Activated naive CD8-positive, alpha-beta T cell (primary cell): Measurements from ENCODE around the gene STX8.

Experiments used
- H3K27ac Mint-ChIP-seq: one replicate; pipeline ENCODE4 v1.8.0; 2021; ENCODE audit warnings: mixed read lengths
- H3K27me3 Mint-ChIP-seq: one replicate; pipeline ENCODE4 v1.8.0; 2021; ENCODE audit warnings: mixed read lengths
- H3K36me3 Mint-ChIP-seq: one replicate; pipeline ENCODE4 v1.8.0; 2021; ENCODE audit warnings: mixed read lengths
- H3K4me1 Mint-ChIP-seq: one replicate; pipeline ENCODE4 v1.8.0; 2021; ENCODE audit warnings: low read depth, mixed read lengths
- H3K4me3 Mint-ChIP-seq: one replicate; pipeline ENCODE4 v1.8.0; 2021; ENCODE audit warnings: mild to moderate bottlenecking, mixed read lengths
- H3K9me3 Mint-ChIP-seq: one replicate; pipeline ENCODE4 v1.8.0; 2021; ENCODE audit warnings: low read depth, mixed read lengths

Gene STX8

GRCh38 chr17:9212376-9213302 is 363.0 kb downstream of the STX8 start:
- Mint-ChIP-seq H3K27me3 (peaks cover 1% of the 10 kb centered on the region), H3K27ac (no peak overlapping the region), H3K36me3 (peaks cover 8% of the 10 kb centered on the region), H3K4me3 (no peak overlapping the region), H3K9me3 (peaks cover 18% of the 10 kb centered on the region), H3K4me1 (no peaks in the 10 kb centered on the region)

- H3K27me3 Mint-ChIP-seq = no peaks in the 10 kb centered on the region
- no peak overlapping the region for H3K4me3 Mint-ChIP-seq
- H3K4me1 Mint-ChIP-seq = no peaks in the 10 kb centered on the region
- H3K9me3 Mint-ChIP-seq = peaks cover 11% of the 10 kb centered on the region
- no peak overlapping the region for H3K27ac Mint-ChIP-seq
- H3K36me3 Mint-ChIP-seq = peaks cover 5% of the 10 kb centered on the region
These were observed 364.4 kb downstream of the STX8 start for GRCh38 chr17:9211133-9211765.

- no peak overlapping the region for H3K27ac Mint-ChIP-seq
- H3K36me3 Mint-ChIP-seq = no peaks in the 10 kb centered on the region
- no peaks in the 10 kb centered on the region for H3K9me3 Mint-ChIP-seq
- no peaks in the 10 kb centered on the region for H3K27me3 Mint-ChIP-seq
- no peaks in the 10 kb centered on the region for H3K4me1 Mint-ChIP-seq
- no peak overlapping the region for H3K4me3 Mint-ChIP-seq
These were observed 365.7 kb downstream of the STX8 start for GRCh38 chr17:9209781-9210370.

DNA sequence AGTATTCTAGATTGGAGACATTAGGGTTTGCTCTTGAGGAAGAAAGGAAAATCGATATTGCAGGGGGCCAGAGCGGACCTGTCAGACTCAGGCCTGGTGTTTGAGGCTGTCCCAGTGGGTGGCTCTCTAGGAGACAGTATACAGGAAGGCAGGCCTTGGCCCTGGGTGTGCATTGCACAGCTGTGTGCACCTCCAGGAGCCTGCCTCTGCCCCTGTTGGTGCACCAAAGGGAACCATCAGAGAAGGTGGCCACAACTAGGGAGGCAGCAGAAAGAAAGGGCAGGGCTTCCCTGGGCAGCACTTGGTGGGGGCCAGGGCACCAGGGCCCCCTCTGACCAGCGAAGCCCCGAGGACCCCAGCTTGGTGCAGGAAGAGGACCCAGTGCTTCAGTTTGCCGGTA is 366.3 kb downstream of the STX8 start:
- no peak overlapping the region for H3K27ac Mint-ChIP-seq
- H3K4me3 Mint-ChIP-seq = no peak overlapping the region
- no peaks in the 10 kb centered on the region for H3K36me3 Mint-ChIP-seq

DNA sequence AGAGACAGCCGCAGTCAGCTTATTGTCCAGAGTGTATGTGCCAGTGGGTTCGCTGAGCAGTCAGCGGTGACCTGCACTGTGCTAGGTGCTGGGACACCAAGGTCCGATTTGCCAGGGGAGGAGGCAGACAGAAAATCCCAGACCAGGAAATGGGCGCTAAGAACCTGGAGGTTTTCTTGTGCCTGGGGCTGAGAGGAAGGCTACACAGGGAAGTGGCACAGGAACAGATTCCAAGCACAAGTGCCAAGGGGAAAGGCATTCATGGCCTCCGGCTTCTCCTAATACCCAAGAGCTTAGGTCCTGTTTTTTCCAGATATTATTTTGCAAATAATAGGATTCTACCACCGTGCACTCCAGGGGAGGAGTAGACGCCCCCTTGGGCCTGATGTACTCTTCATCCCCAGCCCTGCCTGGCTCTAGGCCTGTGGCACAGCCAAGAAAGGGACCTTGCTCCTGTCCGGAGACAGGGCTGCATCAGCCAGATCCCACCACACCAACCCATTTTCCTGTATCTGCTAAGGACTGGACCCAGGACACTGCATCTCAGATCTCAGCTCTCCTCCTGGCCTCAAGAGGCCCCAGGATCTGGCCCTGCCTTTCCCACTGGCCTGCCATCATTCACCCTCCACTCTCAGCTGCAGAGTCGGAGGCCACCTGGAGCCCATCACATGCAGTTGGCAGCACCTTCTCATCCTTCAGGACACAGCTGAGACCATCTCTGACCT is 367.1 kb downstream of the STX8 start:
- Mint-ChIP-seq H3K27me3 (no peaks in the 10 kb centered on the region), H3K9me3 (no peaks in the 10 kb centered on the region), H3K4me3 (no peak overlapping the region), H3K27ac (no peak overlapping the region), H3K4me1 (no peaks in the 10 kb centered on the region), H3K36me3 (no peaks in the 10 kb centered on the region)

More for the DNA sequence above, 366.3 kb downstream of the STX8 start:
- Mint-ChIP-seq H3K4me1 (no peaks in the 10 kb centered on the region), H3K27me3 (no peaks in the 10 kb centered on the region), H3K9me3 (no peaks in the 10 kb centered on the region)

GRCh38 chr17:9206741-9207332 is 368.8 kb downstream of the STX8 start:
- H3K27ac Mint-ChIP-seq = no peak overlapping the region
- H3K36me3 Mint-ChIP-seq = no peaks in the 10 kb centered on the region
- H3K4me1 Mint-ChIP-seq = no peaks in the 10 kb centered on the region
- no peaks in the 10 kb centered on the region for H3K9me3 Mint-ChIP-seq
- no peaks in the 10 kb centered on the region for H3K27me3 Mint-ChIP-seq
- no peak overlapping the region for H3K4me3 Mint-ChIP-seq

- Mint-ChIP-seq H3K9me3 (no peaks in the 10 kb centered on the region), H3K4me3 (no peak overlapping the region), H3K27ac (no peak overlapping the region), H3K4me1 (no peaks in the 10 kb centered on the region), H3K36me3 (no peaks in the 10 kb centered on the region), H3K27me3 (peaks cover 2% of the 10 kb centered on the region)
These were observed 369.3 kb downstream of the STX8 start for GRCh38 chr17:9206410-9206703.

- H3K9me3 Mint-ChIP-seq = no peaks in the 10 kb centered on the region
- no peak overlapping the region for H3K4me3 Mint-ChIP-seq
- H3K4me1 Mint-ChIP-seq = no peaks in the 10 kb centered on the region
- H3K27ac Mint-ChIP-seq = no peak overlapping the region
- H3K36me3 Mint-ChIP-seq = no peaks in the 10 kb centered on the region
- H3K27me3 Mint-ChIP-seq = peaks cover 2% of the 10 kb centered on the region
These were observed 369.9 kb downstream of the STX8 start for GRCh38 chr17:9205520-9206409.

DNA sequence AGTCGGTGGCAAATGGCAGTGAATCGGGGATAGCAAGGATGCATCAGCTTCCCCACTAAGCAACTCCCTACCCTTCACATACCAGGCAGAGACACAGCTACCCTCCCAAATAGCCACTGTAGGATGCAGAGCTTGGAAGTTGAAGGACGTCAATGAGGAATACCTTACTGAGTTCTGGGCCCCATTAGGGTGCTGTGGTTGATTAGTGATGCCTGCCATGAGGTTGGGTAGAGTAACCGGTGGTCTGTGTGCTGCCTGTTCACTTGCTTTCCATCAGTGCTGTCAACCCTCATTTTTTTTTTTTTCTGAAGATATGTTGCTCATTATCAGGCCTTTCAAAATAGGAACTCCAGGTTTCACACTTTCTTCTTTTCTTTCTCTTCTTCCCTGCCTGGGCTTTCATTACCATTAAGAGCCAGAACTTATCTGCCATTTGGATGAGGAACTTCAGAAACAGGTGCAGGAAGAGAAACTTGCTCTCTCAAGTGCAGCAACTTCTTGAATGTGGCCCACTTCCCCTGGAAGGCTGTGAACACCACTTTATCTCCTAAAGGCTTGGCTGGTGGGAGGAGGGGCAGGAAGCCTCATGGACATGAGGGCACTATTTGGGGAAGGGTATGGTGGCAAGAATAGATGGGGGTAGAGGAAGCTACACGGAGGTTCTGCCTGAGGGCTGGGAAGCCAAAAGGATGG is 370.8 kb downstream of the STX8 start:
- H3K4me1 Mint-ChIP-seq = no peaks in the 10 kb centered on the region
- H3K4me3 Mint-ChIP-seq = no peak overlapping the region
- H3K9me3 Mint-ChIP-seq = no peaks in the 10 kb centered on the region
- no peaks in the 10 kb centered on the region for H3K36me3 Mint-ChIP-seq
- no peak overlapping the region for H3K27ac Mint-ChIP-seq
- peaks cover 4% of the 10 kb centered on the region for H3K27me3 Mint-ChIP-seq

- H3K27me3 Mint-ChIP-seq = peaks cover 4% of the 10 kb centered on the region
- H3K27ac Mint-ChIP-seq = no peak overlapping the region
- H3K4me3 Mint-ChIP-seq = no peak overlapping the region
- H3K9me3 Mint-ChIP-seq = no peaks in the 10 kb centered on the region
- no peaks in the 10 kb centered on the region for H3K36me3 Mint-ChIP-seq
- H3K4me1 Mint-ChIP-seq = no peaks in the 10 kb centered on the region
These were observed 371.7 kb downstream of the STX8 start for GRCh38 chr17:9203771-9204425.

GRCh38 chr17:9202532-9202931 is 373.1 kb downstream of the STX8 start:
- H3K4me3 Mint-ChIP-seq = no peak overlapping the region
- H3K9me3 Mint-ChIP-seq = no peaks in the 10 kb centered on the region
- no peaks in the 10 kb centered on the region for H3K36me3 Mint-ChIP-seq
- H3K4me1 Mint-ChIP-seq = no peaks in the 10 kb centered on the region
- peaks cover 4% of the 10 kb centered on the region for H3K27me3 Mint-ChIP-seq
- no peak overlapping the region for H3K27ac Mint-ChIP-seq

GRCh38 chr17:9200699-9201359 is 374.8 kb downstream of the STX8 start:
- H3K9me3 Mint-ChIP-seq = no peaks in the 10 kb centered on the region
- no peak overlapping the region for H3K4me3 Mint-ChIP-seq
- no peaks in the 10 kb centered on the region for H3K36me3 Mint-ChIP-seq
- no peaks in the 10 kb centered on the region for H3K4me1 Mint-ChIP-seq
- H3K27ac Mint-ChIP-seq = no peak overlapping the region
- H3K27me3 Mint-ChIP-seq = peaks cover 4% of the 10 kb centered on the region
